MM.1S (cell line): ENCODE results near the gene ABHD1.
"Not testable (repeated sequence)": the region's sequence is repeated elsewhere in the genome, so short reads cannot be mapped to it uniquely, and the experiment has no call there.

Experiments used
- DNase-seq: peaks from one replicate; pipeline ENCODE4 v3.0.0-alpha.2; 2015
- H2AFZ ChIP-seq: fragments of 300-600 bp; sonication (generic); 2 replicates; pipeline ENCODE4 v1.6.0; 2016; ENCODE audit warnings: antibody characterized with exemption, low read length
- H3F3A ChIP-seq: fragments of 300-600 bp; sonication (generic); 2 replicates; pipeline ENCODE4 v1.6.1; 2016; ENCODE audit warnings: mild to moderate bottlenecking, antibody characterized with exemption, low read length, moderate library complexity, mixed read lengths; ENCODE audit not compliant: insufficient read depth
- H3K27ac ChIP-seq: fragments of 300-600 bp; sonication (generic); 2 replicates; pipeline ENCODE4 v1.5.1; 2016; ENCODE audit warnings: mild to moderate bottlenecking, low read length
- H3K27me3 ChIP-seq: fragments of 300-600 bp; sonication (generic); replicated peaks from 2 replicates; pipeline ENCODE4 v1.6.0; 2016; ENCODE audit warnings: low read length; ENCODE audit not compliant: insufficient read depth
- H3K36me3 ChIP-seq: fragments of 300-600 bp; sonication (generic); replicated peaks from 2 replicates; pipeline ENCODE4 v1.6.1; 2016; ENCODE audit warnings: mild to moderate bottlenecking, low read length, mixed read lengths; ENCODE audit not compliant: insufficient read depth
- H3K4me1 ChIP-seq: fragments of 300-600 bp; sonication (generic); 2 replicates; pipeline ENCODE4 v1.6.1; 2016; ENCODE audit warnings: low read length, mixed read lengths
- H3K4me2 ChIP-seq: fragments of 300-600 bp; sonication (generic); 2 replicates; pipeline ENCODE4 v1.6.0; 2016; ENCODE audit warnings: low read depth, low read length
- H3K4me3 ChIP-seq: fragments of 300-600 bp; sonication (generic); 2 replicates; pipeline ENCODE4 v1.5.1; 2016; ENCODE audit warnings: low read length, mixed read lengths
- H3K79me2 ChIP-seq: fragments of 300-600 bp; sonication (generic); 2 replicates; pipeline ENCODE4 v1.6.1; 2016; ENCODE audit warnings: mixed run types, low read length, mixed read lengths
- H3K9ac ChIP-seq: fragments of 300-600 bp; sonication (generic); 2 replicates; pipeline ENCODE4 v1.6.1; 2016; ENCODE audit warnings: low read length, mixed read lengths
- H3K9me2 ChIP-seq: fragments of 300-600 bp; sonication (generic); replicated peaks from 2 replicates; pipeline ENCODE4 v1.6.1; 2016; ENCODE audit warnings: mild to moderate bottlenecking, low read length, mixed read lengths; ENCODE audit not compliant: insufficient read depth
- H3K9me3 ChIP-seq: fragments of 300-600 bp; sonication (generic); replicated peaks from 2 replicates; pipeline ENCODE4 v1.6.1; 2016; ENCODE audit warnings: mild to moderate bottlenecking, low read length, mixed read lengths; ENCODE audit not compliant: insufficient read depth
- H4K20me1 ChIP-seq: fragments of 300-600 bp; sonication (generic); 2 replicates; pipeline ENCODE4 v1.6.1; 2016; ENCODE audit warnings: mild to moderate bottlenecking, low read length, moderate library complexity, mixed read lengths; ENCODE audit not compliant: insufficient read depth
- EZH2 ChIP-seq: fragments of 300-600 bp; sonication (generic); optimal IDR thresholded peaks from 2 replicates; pipeline ENCODE3; 2017; ENCODE audit warnings: low read depth, mild to moderate bottlenecking, antibody characterized with exemption, low read length, mixed read lengths
- EZH2phosphoT487 ChIP-seq: fragments of 300-600 bp; sonication (generic); IDR thresholded peaks from 2 replicates; pipeline ENCODE4 v1.6.1; 2018; ENCODE audit warnings: antibody characterized with exemption, low read length
- TF ChIP-seq, protein P1 (sequence below): fragments of 300-600 bp; sonication (generic); IDR thresholded peaks from 2 replicates; pipeline ENCODE4 v1.5.1; 2016; ENCODE audit warnings: antibody characterized with exemption, low read length, mixed read lengths

The ABHD1 gene

DNA sequence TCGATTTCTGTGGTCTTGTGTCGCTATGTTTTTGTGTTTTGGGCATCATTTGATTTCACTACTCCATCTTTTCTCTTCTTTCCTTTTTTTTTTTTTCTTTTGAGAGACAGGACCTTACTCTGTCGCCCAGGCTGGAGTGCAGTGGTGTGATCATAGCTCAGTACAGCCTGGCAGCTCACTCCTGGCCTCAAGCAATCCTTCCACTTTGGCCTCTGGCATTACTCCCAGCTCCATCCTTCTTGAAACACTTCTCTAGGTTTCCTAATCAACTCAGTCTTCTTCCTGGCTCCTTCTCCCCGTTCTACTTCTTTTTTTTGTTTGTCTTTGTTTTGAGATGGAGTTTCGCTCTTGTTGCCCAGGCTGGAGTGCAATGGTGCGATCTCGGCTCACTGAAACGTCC is 51.7 kb downstream of the ABHD1 start:
- no peaks in the 10 kb centered on the region for H3K36me3 ChIP-seq
- no peak overlapping the region for H2AFZ ChIP-seq
- H3K27me3 ChIP-seq, result no peaks in the 10 kb centered on the region
- H3K9me2 ChIP-seq, result no peaks in the 10 kb centered on the region
- no peak overlapping the region for H3K4me3 ChIP-seq
- H3F3A ChIP-seq, result no peaks in the 10 kb centered on the region
- no peak overlapping the region for H3K4me2 ChIP-seq
- TF ChIP-seq EZH2 (no peak), EZH2phosphoT487 (no peak)
- TF ChIP-seq, protein P1, sequence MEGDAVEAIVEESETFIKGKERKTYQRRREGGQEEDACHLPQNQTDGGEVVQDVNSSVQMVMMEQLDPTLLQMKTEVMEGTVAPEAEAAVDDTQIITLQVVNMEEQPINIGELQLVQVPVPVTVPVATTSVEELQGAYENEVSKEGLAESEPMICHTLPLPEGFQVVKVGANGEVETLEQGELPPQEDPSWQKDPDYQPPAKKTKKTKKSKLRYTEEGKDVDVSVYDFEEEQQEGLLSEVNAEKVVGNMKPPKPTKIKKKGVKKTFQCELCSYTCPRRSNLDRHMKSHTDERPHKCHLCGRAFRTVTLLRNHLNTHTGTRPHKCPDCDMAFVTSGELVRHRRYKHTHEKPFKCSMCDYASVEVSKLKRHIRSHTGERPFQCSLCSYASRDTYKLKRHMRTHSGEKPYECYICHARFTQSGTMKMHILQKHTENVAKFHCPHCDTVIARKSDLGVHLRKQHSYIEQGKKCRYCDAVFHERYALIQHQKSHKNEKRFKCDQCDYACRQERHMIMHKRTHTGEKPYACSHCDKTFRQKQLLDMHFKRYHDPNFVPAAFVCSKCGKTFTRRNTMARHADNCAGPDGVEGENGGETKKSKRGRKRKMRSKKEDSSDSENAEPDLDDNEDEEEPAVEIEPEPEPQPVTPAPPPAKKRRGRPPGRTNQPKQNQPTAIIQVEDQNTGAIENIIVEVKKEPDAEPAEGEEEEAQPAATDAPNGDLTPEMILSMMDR, result no peak
- H4K20me1 ChIP-seq, result no peaks in the 10 kb centered on the region
- H3K9ac ChIP-seq, result no peak overlapping the region
- no peak for DNase-seq
- no peak overlapping the region for H3K27ac ChIP-seq
- H3K4me1 ChIP-seq, result peaks cover 14% of the 10 kb centered on the region
- no peaks in the 10 kb centered on the region for H3K79me2 ChIP-seq
- no peaks in the 10 kb centered on the region for H3K9me3 ChIP-seq

DNA sequence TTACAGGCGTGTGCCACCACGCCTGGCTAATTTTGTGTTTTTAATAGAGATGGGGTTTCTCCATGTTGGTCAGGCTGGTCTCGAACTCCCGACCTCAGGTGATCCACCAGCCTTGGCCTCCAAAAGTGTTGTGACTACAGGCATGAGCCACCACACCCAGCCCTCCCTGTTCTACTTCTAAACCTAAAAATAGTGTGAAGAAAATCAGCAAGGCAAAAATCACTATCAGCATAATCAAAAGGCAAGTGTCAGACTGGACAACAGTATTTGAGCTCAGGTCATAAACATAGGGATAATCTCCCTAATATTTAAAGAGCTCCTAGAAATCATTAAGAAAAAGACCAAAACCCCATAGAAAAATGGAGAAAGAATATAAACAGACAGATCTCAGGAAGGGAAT is 52.2 kb downstream of the ABHD1 start:
- H3K4me3 ChIP-seq, H3K9ac ChIP-seq, H3K27ac ChIP-seq, H2AFZ ChIP-seq, H3K9me2 ChIP-seq, H4K20me1 ChIP-seq, H3K4me2 ChIP-seq, DNase-seq, H3K79me2 ChIP-seq, H3K27me3 ChIP-seq, H3F3A ChIP-seq, H3K9me3 ChIP-seq, H3K36me3 ChIP-seq: not testable (repeated sequence)
- peaks cover 14% of the 10 kb centered on the region for H3K4me1 ChIP-seq

DNA sequence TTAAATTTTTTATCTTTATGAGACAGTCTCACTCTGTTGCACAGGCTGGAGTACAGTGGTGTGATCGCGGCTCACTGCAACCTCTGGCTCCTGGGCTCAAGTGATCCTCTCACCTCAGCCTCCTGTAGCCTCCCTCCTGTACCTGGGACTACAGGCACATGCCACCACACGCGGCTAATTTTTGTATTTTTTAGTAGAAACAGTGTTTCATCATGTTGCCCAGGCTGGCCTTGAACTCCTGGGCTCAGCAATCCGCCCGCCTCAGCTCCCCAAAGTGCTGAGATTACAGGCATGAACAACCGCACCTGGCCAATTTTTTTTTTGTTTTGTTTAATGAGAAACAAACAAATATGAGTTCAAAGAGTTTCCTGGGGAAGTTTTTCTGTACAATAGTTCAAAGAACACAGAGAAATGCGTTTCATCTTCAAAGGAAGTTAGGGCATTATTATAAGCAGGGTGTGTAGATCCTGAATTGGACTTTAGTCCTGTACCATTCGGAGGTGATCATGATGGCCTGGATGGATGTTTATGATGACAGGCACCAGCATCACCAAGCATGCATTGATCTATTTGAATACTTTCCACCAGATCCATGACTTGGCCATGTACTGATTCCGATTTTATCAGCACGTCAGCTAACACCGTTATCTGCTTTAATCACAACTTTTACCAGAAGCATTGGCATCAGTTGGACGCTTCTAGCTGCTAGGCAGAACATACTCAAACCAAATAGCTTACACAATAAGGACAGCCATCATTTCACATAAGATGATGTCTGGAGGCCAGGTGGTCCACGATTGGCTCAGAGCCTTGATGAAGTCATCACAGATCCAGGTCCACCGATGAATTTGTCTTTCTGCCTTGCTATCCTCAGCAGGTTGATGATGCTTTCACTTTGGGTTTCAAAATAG is 54.1 kb downstream of the ABHD1 start:
- no peaks in the 10 kb centered on the region for H3K36me3 ChIP-seq
- TF ChIP-seq EZH2 (no peak), EZH2phosphoT487 (no peak)
- TF ChIP-seq, protein P1, result no peak
- no peak overlapping the region for H3K27ac ChIP-seq
- H3K79me2 ChIP-seq, result no peaks in the 10 kb centered on the region
- peaks cover 14% of the 10 kb centered on the region for H3K4me1 ChIP-seq
- no peaks in the 10 kb centered on the region for H3K9me2 ChIP-seq
- no peak overlapping the region for H3K4me3 ChIP-seq
- H3K27me3 ChIP-seq, result no peaks in the 10 kb centered on the region
- no peak overlapping the region for H3K9ac ChIP-seq
- no peak overlapping the region for H3K4me2 ChIP-seq
- no peaks in the 10 kb centered on the region for H4K20me1 ChIP-seq
- no peaks in the 10 kb centered on the region for H3F3A ChIP-seq
- H2AFZ ChIP-seq, result no peak overlapping the region
- no peak for DNase-seq
- H3K9me3 ChIP-seq, result no peaks in the 10 kb centered on the region

DNA sequence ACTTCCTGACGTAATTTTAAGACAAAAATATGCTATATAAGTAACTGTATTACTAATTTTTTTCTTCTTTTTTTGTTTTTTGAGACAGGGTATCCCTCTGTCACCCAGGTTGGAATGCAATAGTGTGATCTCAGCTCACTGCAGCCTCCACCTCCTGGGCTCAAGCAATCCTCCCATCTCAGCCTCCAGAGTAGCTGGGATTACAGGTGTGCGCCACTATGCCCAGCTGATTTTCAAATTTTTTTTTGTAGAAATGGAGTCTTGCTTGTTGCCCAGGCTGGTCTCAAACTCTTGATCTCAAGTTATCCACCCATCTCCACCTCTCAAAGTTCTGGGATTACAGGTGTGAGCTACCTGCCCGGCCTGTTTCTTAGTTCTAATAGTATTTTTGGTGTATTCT is 54.9 kb downstream of the ABHD1 start:
- Histone ChIP-seq H3K4me2 (peak overlapping the region; percentile 25; the same call in 1 of the 2 replicates), H3K36me3 (no peaks in the 10 kb centered on the region), H3K27ac (no peak overlapping the region), H2AFZ (no peak overlapping the region), H3K9ac (no peak overlapping the region), H3K79me2 (no peaks in the 10 kb centered on the region), H3K4me3 (no peak overlapping the region), H3K9me2 (no peaks in the 10 kb centered on the region), H3K4me1 (peaks cover 14% of the 10 kb centered on the region), H3F3A (no peaks in the 10 kb centered on the region), H4K20me1 (no peaks in the 10 kb centered on the region), H3K9me3 (no peaks in the 10 kb centered on the region), H3K27me3 (no peaks in the 10 kb centered on the region)
- no peak for DNase-seq
- TF ChIP-seq, protein P1, result no peak
- no peak for TF ChIP-seq EZH2phosphoT487
- no peak for TF ChIP-seq EZH2
